A673 (cell line): Measurements from ENCODE around the gene THRB.

Experiments
- EZH2 ChIP-seq: fragments of 200-600 bp; sonication (generic); IDR thresholded peaks from 2 replicates; pipeline ENCODE4 v1.6.1; 2017; ENCODE audit warnings: borderline replicate concordance, low read depth, mild to moderate bottlenecking, mixed read lengths, antibody characterized with exemption, low read length; ENCODE audit not compliant: poor library complexity, severe bottlenecking
- TF ChIP-seq, protein P1 (sequence below): fragments of 300-800, 200-600 bp; sonication (generic); conservative IDR thresholded peaks from 2 replicates; pipeline ENCODE4 v1.5.1; 2017; ENCODE audit warnings: low read depth, mild to moderate bottlenecking, antibody characterized with exemption, low read length, moderate library complexity, mixed read lengths

DNA sequence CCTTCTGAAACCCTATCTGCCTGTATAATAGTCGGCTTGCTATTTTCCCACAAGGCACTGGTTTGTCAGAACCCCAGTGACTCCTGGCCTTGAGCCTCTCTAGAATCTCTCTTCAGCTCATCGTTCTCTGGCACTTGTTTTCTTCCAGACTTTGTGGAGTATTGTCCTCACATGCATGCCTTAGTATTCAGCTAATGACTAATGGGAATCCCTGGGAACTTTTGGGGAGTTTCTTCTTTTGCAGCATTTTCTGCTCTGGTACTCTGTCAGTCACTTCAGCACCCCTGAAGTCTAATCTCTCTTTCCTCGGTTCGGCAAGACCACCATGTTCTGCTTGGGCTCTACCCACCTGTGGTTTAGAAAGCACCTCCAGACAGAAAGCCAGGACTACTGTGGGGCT lies 35.8 kb upstream of the THRB start:
- TF ChIP-seq EZH2 = no peak
- TF ChIP-seq, protein P1, sequence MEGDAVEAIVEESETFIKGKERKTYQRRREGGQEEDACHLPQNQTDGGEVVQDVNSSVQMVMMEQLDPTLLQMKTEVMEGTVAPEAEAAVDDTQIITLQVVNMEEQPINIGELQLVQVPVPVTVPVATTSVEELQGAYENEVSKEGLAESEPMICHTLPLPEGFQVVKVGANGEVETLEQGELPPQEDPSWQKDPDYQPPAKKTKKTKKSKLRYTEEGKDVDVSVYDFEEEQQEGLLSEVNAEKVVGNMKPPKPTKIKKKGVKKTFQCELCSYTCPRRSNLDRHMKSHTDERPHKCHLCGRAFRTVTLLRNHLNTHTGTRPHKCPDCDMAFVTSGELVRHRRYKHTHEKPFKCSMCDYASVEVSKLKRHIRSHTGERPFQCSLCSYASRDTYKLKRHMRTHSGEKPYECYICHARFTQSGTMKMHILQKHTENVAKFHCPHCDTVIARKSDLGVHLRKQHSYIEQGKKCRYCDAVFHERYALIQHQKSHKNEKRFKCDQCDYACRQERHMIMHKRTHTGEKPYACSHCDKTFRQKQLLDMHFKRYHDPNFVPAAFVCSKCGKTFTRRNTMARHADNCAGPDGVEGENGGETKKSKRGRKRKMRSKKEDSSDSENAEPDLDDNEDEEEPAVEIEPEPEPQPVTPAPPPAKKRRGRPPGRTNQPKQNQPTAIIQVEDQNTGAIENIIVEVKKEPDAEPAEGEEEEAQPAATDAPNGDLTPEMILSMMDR = no peak
